ENCODE results near the gene WHRN.

WHRN gene

DNA sequence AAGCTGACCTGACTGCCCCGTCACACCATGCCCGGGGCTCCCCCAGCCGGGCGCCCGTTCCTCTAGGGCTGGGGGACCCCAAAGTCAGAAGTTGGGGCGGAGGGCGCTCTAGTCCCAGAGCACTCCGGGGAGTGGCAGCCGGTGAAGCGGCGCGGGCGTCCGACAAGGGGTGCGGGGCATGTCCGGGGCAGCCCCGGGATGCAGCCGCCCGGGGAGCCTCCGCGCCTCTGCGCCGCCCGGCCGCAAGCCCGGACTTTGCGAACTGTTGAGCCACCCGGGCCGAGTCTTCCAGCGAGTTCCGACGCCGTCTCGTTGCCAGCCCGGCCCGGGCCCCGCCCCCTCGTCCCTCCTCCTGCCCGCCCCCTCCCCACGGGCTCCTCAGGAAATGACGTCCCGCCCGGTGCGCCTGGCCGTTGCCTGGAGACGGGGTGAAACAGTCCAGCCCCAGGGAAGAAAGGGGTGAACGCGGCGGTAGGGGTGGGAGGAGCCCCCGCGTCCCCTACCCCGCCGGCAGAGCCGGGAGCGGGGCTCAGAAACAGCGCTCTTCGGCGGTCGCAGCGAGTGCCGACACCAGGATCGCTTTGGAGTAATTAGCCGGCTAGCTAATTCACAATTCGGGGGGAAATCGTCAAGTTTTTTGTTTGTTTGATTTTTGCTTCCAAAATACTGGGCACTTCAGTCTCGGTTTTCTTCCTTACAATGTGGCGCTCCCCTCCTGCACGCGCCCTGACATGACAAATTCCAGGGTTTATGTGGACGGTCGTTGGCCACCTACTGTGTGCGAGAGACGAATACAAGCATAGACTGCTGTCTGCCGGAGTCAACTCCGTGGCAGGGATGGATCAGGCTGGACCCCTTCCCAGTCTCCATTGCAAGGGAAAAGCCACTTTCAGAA is at the start of gene WHRN:
TSS of gene WHRN (minus strand) at position 287 of the 895 bp plus-strand sequence. CDS start 672 bp downstream, outside the sequence.
- Histone ChIP-seq H3K4me1 (ENCODE audit: control insufficient read depth, insufficient read depth, low read length, unreplicated experiment) (peaks cover 12% of the 10 kb centered on the region), H3K27me3 (ENCODE audit: insufficient read depth, low read length) (peaks cover 53% of the 10 kb centered on the region), H3K36me3 (ENCODE audit: insufficient read depth, low read length) (no peaks in the 10 kb centered on the region), H3K4me3 (ENCODE audit: low read depth, low read length) (peak within 1 kb of the TSS; percentile 83), H3K27ac (ENCODE audit: low read depth, low read length) (no peak within 1 kb of the TSS), H3K79me2 (ENCODE audit: control insufficient read depth, insufficient read depth, low read length, unreplicated experiment) (no peaks in the 10 kb centered on the region), H2AFZ (ENCODE audit: low read length, unreplicated experiment) (peak within 1 kb of the TSS; percentile 93)

- no peak overlapping the region for H2AFZ ChIP-seq (ENCODE audit: low read length, unreplicated experiment)
- H3K36me3 ChIP-seq (ENCODE audit: insufficient read depth, low read length), result no peaks in the 10 kb centered on the region
- H3K27ac ChIP-seq (ENCODE audit: low read depth, low read length), result no peak overlapping the region
- no peaks in the 10 kb centered on the region for H3K27me3 ChIP-seq (ENCODE audit: insufficient read depth, low read length)
- peaks cover 14% of the 10 kb centered on the region for H3K4me1 ChIP-seq (ENCODE audit: control insufficient read depth, insufficient read depth, low read length, unreplicated experiment)
- H3K4me3 ChIP-seq (ENCODE audit: low read depth, low read length), result no peak overlapping the region
- no peaks in the 10 kb centered on the region for H3K79me2 ChIP-seq (ENCODE audit: control insufficient read depth, insufficient read depth, low read length, unreplicated experiment)
These were observed 47.9 kb upstream of the WHRN start for GRCh38 chr9:114553202-114553601.

GRCh38 chr9:114552706-114553105 is 47.4 kb upstream of the WHRN start:
- no peaks in the 10 kb centered on the region for H3K36me3 ChIP-seq (ENCODE audit: insufficient read depth, low read length)
- no peak overlapping the region for H2AFZ ChIP-seq (ENCODE audit: low read length, unreplicated experiment)
- H3K4me3 ChIP-seq (ENCODE audit: low read depth, low read length), result peak overlapping the region; percentile 17; the same call in 1 of the 2 replicates
- H3K27me3 ChIP-seq (ENCODE audit: insufficient read depth, low read length), result no peaks in the 10 kb centered on the region
- H3K4me1 ChIP-seq (ENCODE audit: control insufficient read depth, insufficient read depth, low read length, unreplicated experiment), result peaks cover 14% of the 10 kb centered on the region
- peak overlapping the region; percentile 82 for H3K27ac ChIP-seq (ENCODE audit: low read depth, low read length)
- no peaks in the 10 kb centered on the region for H3K79me2 ChIP-seq (ENCODE audit: control insufficient read depth, insufficient read depth, low read length, unreplicated experiment)

DNA sequence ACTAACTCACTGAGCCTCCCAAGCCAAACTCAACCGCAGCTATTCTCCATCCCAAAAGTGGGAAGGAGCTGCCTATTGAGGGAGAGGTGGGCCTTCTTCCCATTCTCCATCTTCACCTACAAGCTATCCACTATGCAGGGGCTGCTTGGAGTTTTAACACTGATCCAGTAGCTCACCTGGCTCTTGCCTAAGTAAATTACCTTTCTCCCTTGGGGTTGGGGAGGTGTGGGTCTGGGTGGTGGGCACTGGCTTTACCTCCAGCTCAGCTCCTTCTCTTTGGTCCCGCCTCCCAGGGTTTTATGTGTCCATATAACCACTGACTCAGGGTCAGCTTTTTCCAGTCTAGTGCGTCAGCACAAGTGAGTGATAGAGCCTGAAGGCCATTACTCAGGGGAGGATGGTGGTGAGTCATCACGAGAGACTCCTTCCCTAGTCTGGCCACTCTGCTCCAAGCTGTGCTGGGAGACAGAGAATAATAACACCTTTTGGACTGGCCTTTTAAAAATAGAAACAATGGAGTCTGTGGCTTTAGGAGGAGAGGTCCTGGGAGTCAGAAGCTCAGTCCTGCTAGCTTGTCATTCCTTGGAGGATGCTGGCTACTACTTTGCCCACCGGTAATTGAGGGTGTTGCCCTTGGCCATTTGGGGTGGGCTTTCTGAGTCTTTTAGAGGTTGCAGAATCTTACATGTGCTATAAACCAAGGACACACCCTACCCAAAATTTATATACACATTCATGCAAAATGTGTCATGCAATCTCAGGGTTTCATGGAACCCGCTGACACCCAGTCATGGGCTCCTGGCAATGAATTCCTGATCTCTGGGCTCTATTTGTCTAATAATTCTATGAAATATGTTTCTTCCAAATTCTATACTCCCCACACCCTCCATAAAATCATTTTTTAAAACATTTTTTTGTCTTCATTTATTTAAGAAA is 46.7 kb upstream of the WHRN start:
- Histone ChIP-seq H3K36me3 (ENCODE audit: insufficient read depth, low read length) (no peaks in the 10 kb centered on the region), H3K27me3 (ENCODE audit: insufficient read depth, low read length) (0 out of 2 replicates have a peak, but pooled peaks cover 5% of the 10 kb centered on the region), H3K4me1 (ENCODE audit: control insufficient read depth, insufficient read depth, low read length, unreplicated experiment) (peaks cover 14% of the 10 kb centered on the region), H2AFZ (ENCODE audit: low read length, unreplicated experiment) (no peak overlapping the region), H3K79me2 (ENCODE audit: control insufficient read depth, insufficient read depth, low read length, unreplicated experiment) (no peaks in the 10 kb centered on the region), H3K4me3 (ENCODE audit: low read depth, low read length) (peak overlapping the region; percentile 17; the same call in 1 of the 2 replicates), H3K27ac (ENCODE audit: low read depth, low read length) (peak overlapping the region; percentile 82)

DNA sequence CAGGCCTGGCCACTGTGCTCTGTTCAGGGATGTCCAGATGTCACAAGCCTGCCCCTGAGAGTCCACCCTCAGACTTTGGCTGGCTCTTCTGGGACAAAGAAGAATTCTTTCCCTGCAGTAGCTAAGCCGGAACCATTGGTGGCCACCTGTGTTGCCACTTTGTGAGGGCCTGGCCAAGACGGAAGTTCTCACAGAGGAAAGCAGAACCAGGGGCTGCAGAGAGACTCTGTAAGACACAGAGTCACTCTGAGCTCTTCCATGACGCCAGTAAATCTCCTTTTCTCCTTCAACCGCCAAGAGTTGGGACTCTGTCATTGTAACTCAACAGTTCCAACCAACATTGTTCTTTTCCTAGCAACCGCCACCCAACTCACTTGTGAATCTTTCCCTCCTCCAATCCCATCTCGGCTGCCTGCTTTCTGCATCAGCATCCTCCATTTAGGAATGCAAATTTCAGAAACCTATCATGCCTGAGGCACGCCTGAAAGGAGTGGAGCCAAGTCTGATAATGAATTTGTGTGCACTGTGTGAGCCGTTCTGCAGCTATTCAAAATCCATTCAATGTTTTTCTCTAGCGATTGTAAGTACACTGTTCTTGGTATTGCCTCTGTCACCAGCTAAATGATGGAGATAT is 44.5 kb upstream of the WHRN start:
- H3K4me1 ChIP-seq (ENCODE audit: control insufficient read depth, insufficient read depth, low read length, unreplicated experiment), result peaks cover 14% of the 10 kb centered on the region
- H3K79me2 ChIP-seq (ENCODE audit: control insufficient read depth, insufficient read depth, low read length, unreplicated experiment), result no peaks in the 10 kb centered on the region
- H3K27me3 ChIP-seq (ENCODE audit: insufficient read depth, low read length), result peaks cover 16% of the 10 kb centered on the region; the same call in 1 of the 2 replicates
- H3K4me3 ChIP-seq (ENCODE audit: low read depth, low read length), result no peak overlapping the region
- H2AFZ ChIP-seq (ENCODE audit: low read length, unreplicated experiment), result no peak overlapping the region
- H3K27ac ChIP-seq (ENCODE audit: low read depth, low read length), result no peak overlapping the region
- no peaks in the 10 kb centered on the region for H3K36me3 ChIP-seq (ENCODE audit: insufficient read depth, low read length)

DNA sequence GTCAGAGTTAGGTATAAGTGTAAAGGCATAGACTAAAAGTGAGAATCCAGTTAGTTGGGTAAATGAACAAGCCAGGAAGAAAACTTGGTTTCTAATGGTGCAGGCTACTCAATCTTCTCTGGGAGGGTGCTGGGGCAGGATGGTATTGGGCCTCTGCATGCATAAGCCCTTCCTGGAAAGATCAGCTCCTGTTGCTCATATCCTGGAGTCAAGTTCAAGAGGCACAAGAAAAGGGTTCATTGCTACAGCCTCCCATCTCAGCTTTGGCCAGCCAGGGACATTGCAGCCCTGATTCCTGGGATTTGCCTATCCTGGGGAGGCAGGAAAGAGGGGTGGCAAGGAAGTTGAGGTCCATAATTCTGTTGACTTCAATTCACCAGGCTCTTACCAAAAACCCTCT is 41.6 kb upstream of the WHRN start:
- Histone ChIP-seq H2AFZ (ENCODE audit: low read length, unreplicated experiment) (no peak overlapping the region), H3K4me1 (ENCODE audit: control insufficient read depth, insufficient read depth, low read length, unreplicated experiment) (peaks cover 4% of the 10 kb centered on the region), H3K79me2 (ENCODE audit: control insufficient read depth, insufficient read depth, low read length, unreplicated experiment) (no peaks in the 10 kb centered on the region)

GRCh38 chr9:114545055-114545454 is 39.8 kb upstream of the WHRN start:
- H3K4me3 ChIP-seq (ENCODE audit: low read depth, low read length), result no peak overlapping the region
- H3K27ac ChIP-seq (ENCODE audit: low read depth, low read length), result no peak overlapping the region
- H2AFZ ChIP-seq (ENCODE audit: low read length, unreplicated experiment), result no peak overlapping the region
- no peaks in the 10 kb centered on the region for H3K79me2 ChIP-seq (ENCODE audit: control insufficient read depth, insufficient read depth, low read length, unreplicated experiment)
- H3K27me3 ChIP-seq (ENCODE audit: insufficient read depth, low read length), result peaks cover 16% of the 10 kb centered on the region; the same call in 1 of the 2 replicates
- no peaks in the 10 kb centered on the region for H3K4me1 ChIP-seq (ENCODE audit: control insufficient read depth, insufficient read depth, low read length, unreplicated experiment)
- H3K36me3 ChIP-seq (ENCODE audit: insufficient read depth, low read length), result no peaks in the 10 kb centered on the region

More for the DNA sequence above, 41.6 kb upstream of the WHRN start:
- Histone ChIP-seq H3K27me3 (ENCODE audit: insufficient read depth, low read length) (peaks cover 16% of the 10 kb centered on the region; the same call in 1 of the 2 replicates), H3K36me3 (ENCODE audit: insufficient read depth, low read length) (no peaks in the 10 kb centered on the region), H3K27ac (ENCODE audit: low read depth, low read length) (no peak overlapping the region), H3K4me3 (ENCODE audit: low read depth, low read length) (no peak overlapping the region)

DNA sequence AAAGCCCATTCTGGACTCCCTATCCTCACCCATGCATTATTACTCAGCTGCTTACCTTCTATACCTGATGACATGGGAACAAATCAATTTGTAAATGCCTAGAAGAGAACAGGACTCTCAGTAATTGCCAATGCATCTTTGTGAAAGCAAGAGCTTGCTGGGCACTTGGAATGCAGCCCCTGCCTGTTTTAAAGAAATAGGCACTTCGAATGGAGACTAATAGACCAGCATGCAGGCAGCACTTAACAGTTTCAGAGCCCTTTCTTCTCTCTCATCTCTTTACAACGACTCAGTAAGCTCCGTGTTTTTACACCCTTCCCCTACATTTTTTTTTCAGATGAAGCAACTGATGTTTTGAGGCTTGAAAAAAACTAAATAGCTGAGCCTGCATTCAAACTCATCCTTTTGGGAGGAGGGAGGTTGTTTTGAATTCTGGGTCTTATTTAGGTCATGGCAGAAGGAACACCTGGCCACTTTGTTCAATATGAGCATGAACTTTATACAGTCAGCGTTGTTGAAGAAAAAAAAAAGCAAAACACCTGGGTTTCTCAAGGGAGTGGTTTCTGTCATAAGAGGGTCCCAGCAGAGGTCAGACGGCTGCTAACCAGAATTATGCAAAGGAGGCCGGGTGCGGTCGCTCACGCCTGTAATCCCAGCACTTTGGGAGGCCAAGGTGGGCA is 34.6 kb upstream of the WHRN start:
- Histone ChIP-seq H3K27me3 (ENCODE audit: insufficient read depth, low read length) (no peaks in the 10 kb centered on the region), H3K4me3 (ENCODE audit: low read depth, low read length) (no peak overlapping the region), H3K36me3 (ENCODE audit: insufficient read depth, low read length) (no peaks in the 10 kb centered on the region), H2AFZ (ENCODE audit: low read length, unreplicated experiment) (no peak overlapping the region), H3K79me2 (ENCODE audit: control insufficient read depth, insufficient read depth, low read length, unreplicated experiment) (no peaks in the 10 kb centered on the region), H3K27ac (ENCODE audit: low read depth, low read length) (no peak overlapping the region), H3K4me1 (ENCODE audit: control insufficient read depth, insufficient read depth, low read length, unreplicated experiment) (no peaks in the 10 kb centered on the region)

DNA sequence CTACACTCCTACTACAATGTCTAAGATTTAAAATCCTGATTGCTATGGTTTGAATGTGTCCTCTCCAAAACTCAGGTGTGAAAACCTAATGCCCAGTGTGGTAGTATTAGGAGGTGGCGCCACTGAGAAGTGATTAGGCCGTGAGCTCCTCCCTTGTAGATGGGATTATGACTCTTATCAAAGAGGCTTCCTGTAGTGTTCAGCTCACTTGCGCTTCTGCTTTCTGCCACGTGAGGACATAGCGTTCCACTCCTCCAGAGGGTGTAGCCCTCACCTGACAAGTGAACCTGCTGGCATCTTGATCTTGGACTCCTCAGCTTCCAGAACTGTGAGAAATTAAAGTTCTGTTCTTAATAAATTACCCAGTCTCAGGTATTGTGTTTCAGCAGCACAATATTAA is 33.0 kb upstream of the WHRN start:
- H3K36me3 ChIP-seq (ENCODE audit: insufficient read depth, low read length), result no peaks in the 10 kb centered on the region
- no peaks in the 10 kb centered on the region for H3K27me3 ChIP-seq (ENCODE audit: insufficient read depth, low read length)
- H3K4me1 ChIP-seq (ENCODE audit: control insufficient read depth, insufficient read depth, low read length, unreplicated experiment), result no peaks in the 10 kb centered on the region
- no peaks in the 10 kb centered on the region for H3K79me2 ChIP-seq (ENCODE audit: control insufficient read depth, insufficient read depth, low read length, unreplicated experiment)
- no peak overlapping the region for H2AFZ ChIP-seq (ENCODE audit: low read length, unreplicated experiment)
- H3K27ac ChIP-seq (ENCODE audit: low read depth, low read length), result no peak overlapping the region
- H3K4me3 ChIP-seq (ENCODE audit: low read depth, low read length), result no peak overlapping the region

All from ACC112 (cell line).